GM18873 (cell line): Measurements from ENCODE around the gene RER1.

ENCODE experiments used
- ATAC-seq: cut with Tn5 transposase; IDR thresholded peaks from one replicate; pipeline ENCODE4 v1.9.1; 2021; ENCODE audit warnings: mild to moderate bottlenecking, moderate library complexity, moderate number of reproducible peaks; ENCODE audit not compliant: unreplicated experiment, low FRiP score

The RER1 gene

DNA sequence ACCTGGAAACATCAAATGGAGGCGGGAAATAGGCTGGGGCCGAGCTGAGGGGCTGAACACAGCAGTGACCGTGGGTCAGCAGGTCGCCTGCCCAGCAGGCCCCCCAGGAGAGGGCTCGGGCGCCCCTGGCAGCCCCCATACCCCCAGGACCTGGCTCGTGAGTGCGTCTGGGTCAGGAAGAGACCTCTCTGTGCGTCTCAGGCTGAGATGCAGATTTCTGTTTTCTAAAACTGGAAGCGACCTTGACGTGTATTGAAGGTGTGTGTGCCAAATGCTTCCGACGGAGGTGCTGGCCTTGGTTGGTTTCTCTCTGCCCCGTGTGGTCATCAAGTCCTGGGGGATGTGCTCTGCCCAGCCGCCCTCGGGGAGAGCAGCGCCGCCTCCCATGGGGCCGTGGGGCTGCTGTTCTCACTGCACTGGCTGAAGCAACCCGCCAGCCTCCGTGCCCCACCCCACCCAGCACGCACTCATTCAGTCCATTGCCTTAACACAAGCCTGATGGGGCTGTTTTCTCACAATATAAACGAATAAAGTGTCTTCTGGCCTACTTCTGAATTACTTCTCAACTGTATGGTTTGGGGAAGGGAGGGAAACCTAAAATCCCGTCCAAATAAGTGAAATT lies 13.4 kb downstream of the RER1 start:
- no peak for ATAC-seq

DNA sequence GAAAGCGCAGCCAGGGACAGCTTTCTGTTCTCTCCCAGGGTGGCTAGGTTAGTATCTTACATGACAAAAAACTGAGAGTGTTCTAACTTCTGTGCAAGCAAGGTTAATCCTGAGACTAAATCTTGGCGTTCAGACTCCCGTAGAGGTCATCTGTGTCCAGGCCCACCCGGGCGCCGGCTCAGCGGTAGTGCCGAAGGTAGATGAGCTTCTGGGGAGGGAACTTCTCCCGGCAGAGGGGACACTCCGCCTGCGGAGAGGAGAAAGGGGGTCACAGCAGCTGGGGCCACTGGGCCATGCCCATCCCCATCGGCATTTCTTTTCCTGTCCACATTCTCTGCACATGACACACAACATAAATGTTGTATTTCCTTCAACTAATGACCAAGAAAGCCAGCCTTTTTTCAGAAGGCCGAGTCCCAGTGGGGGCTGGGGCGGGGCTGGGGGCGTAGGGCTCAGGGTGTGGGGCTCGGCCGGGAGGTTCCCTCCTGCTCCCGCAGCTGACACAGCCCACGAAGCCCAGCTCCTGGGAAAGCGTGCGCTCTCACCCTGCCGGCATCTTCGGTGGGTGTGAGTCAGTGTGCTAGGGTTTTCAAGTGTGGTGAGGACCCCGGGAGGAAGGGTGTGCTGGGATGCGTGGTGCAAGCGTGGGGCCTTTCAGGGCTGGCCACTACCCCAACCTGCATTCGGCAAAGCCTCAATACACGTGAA lies 14.1 kb downstream of the RER1 start:
- no peak for ATAC-seq

DNA sequence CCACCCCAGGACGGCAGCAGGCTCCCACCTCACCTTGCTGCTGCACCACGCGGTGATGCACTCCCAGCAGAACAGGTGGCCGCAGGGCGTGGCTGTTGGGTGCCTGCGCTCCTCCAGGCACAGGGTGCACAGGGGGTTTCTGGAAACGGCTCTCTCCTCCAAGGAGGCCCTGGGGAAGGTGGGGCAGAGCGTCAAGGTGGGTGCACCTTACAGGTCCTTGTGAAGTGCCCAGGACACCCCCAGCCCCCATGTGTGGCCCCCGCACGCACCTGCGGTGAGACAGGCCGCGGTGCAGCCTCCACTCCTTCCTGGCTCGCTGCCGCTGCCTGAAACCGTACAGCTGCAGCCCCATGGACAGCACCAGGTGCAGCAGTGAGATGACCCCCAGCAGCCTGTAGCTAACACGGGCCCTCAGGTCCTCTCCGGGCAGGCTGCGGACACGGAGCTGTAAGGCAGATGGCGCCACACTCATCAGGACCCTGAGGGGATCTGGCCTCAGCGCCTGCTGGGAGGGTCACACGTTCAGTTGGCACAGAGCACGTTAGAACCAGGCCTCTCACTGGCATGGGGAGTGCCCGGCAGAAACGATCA lies 14.9 kb downstream of the RER1 start:
- ATAC-seq, result no peak

GRCh38 chr1:2407166-2407990 lies 15.7 kb downstream of the RER1 start:
- ATAC-seq, result no peak

DNA sequence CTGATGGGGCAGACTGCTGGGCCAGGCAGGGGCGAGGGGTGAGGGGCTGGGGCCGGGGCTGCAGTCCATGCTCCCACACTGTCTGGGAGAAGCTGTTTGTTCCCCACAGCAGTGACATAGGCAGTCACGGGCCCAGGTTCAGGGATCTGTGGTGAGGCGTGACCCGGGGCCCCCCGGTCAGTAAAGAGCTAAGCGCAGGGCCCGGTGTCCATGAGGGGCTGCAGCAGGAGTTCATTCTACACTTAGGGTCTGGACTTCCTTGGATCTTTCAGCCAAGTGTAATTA lies 16.3 kb downstream of the RER1 start:
- no peak for ATAC-seq

DNA sequence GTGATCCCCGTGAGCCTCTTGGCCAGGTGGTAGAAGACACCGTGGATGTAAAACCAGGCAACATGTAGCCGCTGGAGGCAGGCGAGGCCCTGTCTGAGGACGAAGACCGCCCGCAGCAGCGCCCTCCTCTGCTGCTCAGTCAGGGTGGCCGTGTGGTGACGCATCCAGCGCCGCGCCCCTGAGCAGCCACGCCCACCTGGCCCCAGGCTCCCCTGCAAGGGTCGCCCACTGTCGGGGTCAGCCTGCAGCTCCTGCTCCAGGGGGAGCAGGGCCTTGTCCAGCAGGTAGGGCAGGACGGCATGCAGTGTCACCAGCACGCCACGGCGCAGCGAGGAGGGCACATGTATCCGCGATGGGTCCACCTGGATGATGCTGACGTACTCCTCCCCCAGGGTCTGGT lies 16.8 kb downstream of the RER1 start:
- ATAC-seq, result no peak

DNA sequence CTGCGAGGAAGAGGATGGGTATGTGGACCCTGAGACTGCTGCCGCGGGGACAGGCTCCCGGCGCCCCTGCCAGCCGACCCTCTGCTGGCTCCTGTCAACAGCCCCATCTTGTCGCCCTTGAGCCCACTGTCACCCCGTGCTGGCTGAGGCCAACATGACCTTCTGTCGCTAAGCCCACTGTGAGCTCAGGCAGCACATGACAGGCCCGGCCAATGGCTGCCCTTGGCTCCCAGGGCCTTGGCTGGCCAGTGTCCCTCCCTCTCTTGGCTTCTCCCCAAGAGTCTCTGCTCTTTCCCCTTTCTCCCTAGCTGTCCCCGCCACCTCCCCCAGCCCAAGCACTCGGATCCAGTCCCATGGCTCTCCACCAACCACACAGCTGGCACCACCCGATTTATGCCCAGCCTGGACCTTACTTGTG lies 17.2 kb downstream of the RER1 start:
- ATAC-seq, result no peak

DNA sequence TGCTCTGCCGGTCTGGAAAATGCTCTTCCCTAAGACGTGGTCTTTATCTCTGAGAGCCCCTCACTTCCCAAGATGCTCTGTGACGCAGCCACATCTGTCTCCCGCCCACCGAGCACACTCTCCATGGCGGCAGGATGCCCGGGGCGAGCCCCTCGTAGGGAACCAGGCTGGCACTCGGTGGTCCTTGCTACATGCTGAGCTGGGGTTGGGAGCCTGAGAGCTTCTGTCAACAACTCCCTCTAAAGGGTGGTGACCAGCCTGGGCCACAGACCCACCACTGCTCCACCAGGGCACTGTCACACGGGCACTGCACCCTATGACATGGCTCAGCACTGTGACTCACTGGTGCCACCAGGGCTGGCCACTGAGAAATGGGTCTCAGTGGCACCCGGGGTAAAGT lies 18.1 kb downstream of the RER1 start:
- no peak for ATAC-seq

DNA sequence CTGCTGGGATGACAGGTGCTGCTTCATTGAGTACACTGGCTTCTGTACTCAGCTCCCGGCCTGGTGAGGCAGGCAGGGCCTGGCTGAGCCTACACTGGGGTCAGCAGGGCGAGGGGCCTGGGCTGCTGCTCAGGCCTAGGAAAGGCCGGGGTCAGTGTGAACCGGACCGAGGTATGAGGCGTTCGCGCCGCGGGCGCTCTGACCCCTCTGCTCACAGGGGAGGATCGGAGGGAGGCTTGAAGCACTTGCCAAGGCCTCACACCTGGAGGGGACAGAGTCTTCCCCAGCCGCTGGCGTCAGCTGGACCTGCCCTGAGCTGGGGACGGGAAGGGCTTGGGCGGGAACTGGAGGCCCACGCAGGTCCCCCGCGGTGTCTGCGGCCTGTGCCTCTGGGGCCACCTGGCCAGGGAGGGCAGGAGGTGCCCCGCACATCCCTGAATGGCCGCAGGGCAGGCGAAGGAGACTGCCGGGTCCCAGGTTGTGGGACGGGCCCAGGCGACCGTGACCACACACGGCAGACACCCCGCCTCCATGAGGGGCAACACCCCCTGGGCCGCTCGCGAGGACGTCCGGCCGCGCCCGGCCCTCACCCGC lies 20.3 kb downstream of the RER1 start:
- peak; percentile 18 for ATAC-seq

DNA sequence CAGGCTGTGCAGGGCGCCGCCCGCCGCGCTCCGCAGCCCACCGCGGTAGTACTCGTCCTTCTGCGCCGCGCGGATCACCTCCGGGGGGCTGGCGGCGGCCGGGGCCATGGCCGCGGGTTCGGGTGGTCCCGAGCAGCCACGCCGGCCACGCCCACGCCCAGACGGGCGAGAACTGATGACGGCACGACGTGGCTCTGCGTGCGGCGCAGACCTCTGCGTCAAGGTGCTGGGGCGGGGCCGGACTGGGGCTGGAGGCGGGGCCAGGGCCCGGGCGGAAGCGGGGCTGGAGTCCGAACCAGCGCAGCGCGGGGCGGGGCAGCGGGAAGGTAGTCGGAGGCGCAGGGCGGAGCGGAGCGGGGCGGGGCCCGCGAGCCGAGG lies 20.7 kb downstream of the RER1 start, which contains the start of gene PEX10:
PEX10 (minus strand) TSS at position 170 of the 378 bp plus-strand sequence; CDS start at position 108, 62 bp downstream.
- peak; percentile 57 for ATAC-seq

GRCh38 chr1:2412773-2413494 lies 21.3 kb downstream of the RER1 start:
- peak; percentile 13 for ATAC-seq

DNA sequence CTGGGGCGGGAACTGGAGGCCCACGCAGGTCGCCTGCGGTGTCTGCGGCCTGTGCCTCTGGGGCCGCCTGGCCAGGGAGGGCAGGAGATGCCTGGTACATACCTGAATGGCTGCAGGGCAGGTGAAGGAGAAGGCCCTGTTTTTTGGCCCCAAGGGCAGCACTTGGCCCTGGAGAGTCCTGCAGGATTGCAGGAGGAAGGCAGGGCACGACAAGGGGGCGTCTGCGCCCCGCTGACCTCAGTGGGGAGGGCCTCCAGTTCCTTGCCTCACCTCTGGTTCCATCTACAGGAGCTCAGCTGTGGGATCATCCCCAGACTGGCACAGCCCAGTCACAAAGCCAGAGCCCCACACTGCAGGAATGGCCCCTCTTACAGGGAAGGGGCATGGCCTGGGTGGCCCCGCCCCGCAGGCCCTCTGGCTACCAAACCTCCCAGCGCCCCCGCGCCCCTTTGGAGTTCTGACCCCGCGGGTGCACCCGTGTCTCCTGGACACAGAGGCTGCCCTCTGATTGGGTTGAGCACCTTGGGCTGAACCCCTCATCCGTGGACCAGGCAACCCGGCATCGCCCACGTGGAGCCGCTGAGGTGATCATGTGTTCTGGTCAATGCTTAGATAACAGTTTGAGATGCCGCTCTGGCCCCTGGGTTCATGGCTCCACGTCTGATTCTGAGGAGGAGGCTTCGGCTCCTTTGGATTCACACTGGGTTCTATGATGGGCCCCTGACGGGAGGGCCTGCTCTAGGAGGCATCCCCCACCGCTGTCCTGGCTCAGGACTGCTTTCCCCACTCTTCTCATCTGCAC lies 22.1 kb downstream of the RER1 start:
- no peak for ATAC-seq

DNA sequence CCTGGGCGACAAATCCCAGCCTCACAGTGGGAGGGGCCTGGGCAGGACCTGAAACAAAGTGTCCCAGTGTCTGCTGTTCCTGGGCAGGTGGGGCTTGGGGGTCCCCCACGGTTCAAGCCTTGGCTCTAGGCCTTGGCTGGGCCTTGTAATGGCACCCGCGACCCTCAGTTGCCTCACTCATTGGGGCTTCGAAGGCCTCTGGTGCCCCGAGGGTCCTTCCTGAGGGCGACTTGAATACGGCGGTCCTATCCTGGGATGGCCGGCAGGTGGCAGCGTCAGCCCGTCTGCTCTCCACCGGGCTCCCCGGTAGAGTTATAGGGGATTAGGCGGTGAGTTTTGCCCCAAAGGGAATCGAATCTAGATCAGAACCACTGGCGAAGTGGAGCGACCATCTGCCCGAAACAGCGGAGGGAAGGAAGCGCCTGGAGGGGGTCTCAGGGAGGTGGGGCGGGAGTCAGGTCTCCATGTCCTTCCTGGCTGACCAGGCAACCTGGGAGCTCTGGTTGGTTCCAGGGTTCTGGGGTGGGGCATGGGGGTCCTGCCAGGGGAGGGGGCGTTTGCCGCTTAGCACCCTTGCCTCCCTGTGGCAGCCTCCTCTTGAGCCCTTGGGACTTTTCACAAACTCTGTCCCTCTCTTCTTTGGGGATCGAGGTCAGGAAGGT lies 22.8 kb downstream of the RER1 start:
- ATAC-seq, result no peak

DNA sequence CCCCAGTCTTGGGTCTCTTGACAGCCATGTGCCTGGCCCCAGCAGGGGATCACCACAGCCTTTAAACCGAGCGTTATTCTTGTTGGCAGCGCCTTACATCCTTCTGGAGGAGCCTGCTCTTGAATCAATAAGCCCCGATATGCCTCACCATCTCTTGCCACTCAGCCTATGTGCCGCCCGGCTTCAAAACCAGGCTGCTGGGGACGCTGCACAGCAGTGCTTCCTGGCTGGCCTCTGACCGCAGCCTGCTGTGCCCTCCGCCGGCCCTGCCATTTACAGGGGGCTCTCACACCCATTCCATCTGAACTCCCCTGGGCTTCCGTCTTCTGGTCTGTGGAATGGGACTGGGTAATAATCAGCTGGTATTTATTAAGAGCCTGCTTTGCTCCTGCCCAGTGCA lies 23.7 kb downstream of the RER1 start:
- ATAC-seq, result no peak

GRCh38 chr1:2415801-2416208 lies 24.2 kb downstream of the RER1 start:
- no peak for ATAC-seq

GRCh38 chr1:2416403-2416802 lies 24.8 kb downstream of the RER1 start:
- no peak for ATAC-seq

- ATAC-seq, result no peak
These were observed 25.6 kb downstream of the RER1 start for GRCh38 chr1:2417083-2417832.

GRCh38 chr1:2417833-2418225 lies 26.2 kb downstream of the RER1 start:
- ATAC-seq, result no peak
